Thyroid gland (tissue), 4 donors: Measurements from ENCODE around the gene CNN3. TPM values are rescaled to one million over a fixed set of nuclear protein-coding genes. Genes with fewer than 3 reads are reported as not detected.
A peak's percentile ranks its signal among the peaks of the same experiment; 100 is the strongest.

ENCODE experiments used
- DNase-seq, 2 donors: peaks; one replicate each; pipeline ENCODE4 v3.0.0-alpha.2; 2019
- H3K27ac ChIP-seq, 3 donors: fragments of 200-600 bp; sonication (generic); 1 replicate in 2 of 3; 2 replicates in 1 of 3; pipeline ENCODE4 v1.5.1; 2016 to 2019; ENCODE audit warnings: mild to moderate bottlenecking in 1 of 3, moderate library complexity in 1 of 3
- H3K27me3 ChIP-seq: fragments of 200-600 bp; sonication (generic); one replicate; pipeline ENCODE4 v1.5.1; 2019
- H3K36me3 ChIP-seq, 2 donors: fragments of 200-600 bp; sonication (generic); one replicate each; pipeline ENCODE4 v1.5.1; 2016 to 2019
- H3K4me1 ChIP-seq, 2 donors: fragments of 200-600 bp; sonication (generic); one replicate each; pipeline ENCODE4 v1.5.1; 2017 to 2019
- H3K4me3 ChIP-seq, 3 donors: fragments of 200-600 bp; sonication (generic); replicated peaks in 1 of 3; 1 replicate in 2 of 3; 2 replicates in 1 of 3; pipeline ENCODE4 v1.5.1; 2016; ENCODE audit warnings: mild to moderate bottlenecking in 1 of 3
- H3K9me3 ChIP-seq: fragments of 200-600 bp; sonication (generic); one replicate; pipeline ENCODE4 v1.5.1; 2017
- POLR2A ChIP-seq, 2 donors: fragments of 450-650 bp; IDR thresholded peaks; one replicate each; pipeline ENCODE4 v1.6.1; 2017; ENCODE audit warnings: antibody characterized with exemption in 2 of 2, mild to moderate bottlenecking in 2 of 2, moderate library complexity in 1 of 2
- WGBS, 2 donors: methylation state at CpG; one replicate each; pipeline ENCODE4 v1.1.5; 2017; 5-methylcytosine and 5-hydroxymethylcytosine counted together
- intact Hi-C: fragments of 100-400 bp; cut with DNase I; formaldehyde crosslinking; loops from one replicate; pipeline ENCODE4 v1.15.1; 2023
- total RNA-seq, 4 donors: library from RNA; depleted of rRNA; stranded (reverse); fragments of >200 nt; gene quantifications; one replicate each; pipeline ENCODE4 v1.2.3, GENCODE V29; 2016
- TF ChIP-seq, protein P1 (sequence below), 6 experiments: fragments of 200-600 bp in 3 of 6; fragments of 450-650 bp in 3 of 6; sonication (generic) in 3 of 6; IDR thresholded peaks; one replicate each; pipeline ENCODE4 v1.5.1; 2016 to 2019; ENCODE audit warnings: antibody characterized with exemption in 6 of 6, mild to moderate bottlenecking in 2 of 6, inconsistent platforms in 1 of 6, moderate library complexity in 1 of 6

The CNN3 gene
- 100 to 1,000 TPM; 149 to 257 (median 177) TPM for total RNA-seq

DNA sequence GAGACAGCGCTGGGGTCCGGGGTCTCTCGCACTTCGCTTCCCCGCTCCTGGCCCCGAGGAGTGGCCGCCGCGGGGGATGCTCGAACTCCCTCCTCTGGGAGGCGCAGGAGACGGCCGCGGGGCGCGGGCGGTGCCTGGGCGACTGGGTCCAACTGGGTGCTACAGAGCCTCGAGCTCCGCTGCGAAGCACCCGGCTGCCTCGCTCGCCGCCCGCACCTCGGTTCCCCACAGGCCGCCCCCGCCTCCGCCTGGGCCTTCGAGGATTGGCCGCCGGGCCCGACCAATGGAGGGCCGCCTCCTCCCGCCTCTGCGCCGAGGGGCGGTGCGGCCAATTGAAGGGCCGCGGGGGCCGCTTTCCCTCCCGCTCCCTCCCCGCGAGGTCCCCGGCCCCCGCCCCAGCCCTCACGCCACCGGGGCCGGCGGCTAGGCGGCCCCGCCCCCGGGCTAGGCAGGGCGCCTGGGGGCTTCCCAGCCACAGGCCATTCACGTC lies at the start of gene CNN3:
TSS of gene CNN3 (minus strand) at position 196 of the 490 bp plus-strand sequence. CDS start 216 bp downstream, outside the sequence.
- Histone ChIP-seq H3K4me3 (peak within 1 kb of the TSS; percentile 42 to 97 (median 81)), H3K9me3 (no peaks in the 10 kb centered on the region), H3K27me3 (no peaks in the 10 kb centered on the region), H3K36me3 (no peaks in the 10 kb centered on the region), H3K27ac (peak within 1 kb of the TSS; percentile 92 to 99 (median 98)), H3K4me1 (peaks cover 42 to 54% of the 10 kb centered on the region in 2 donors)
- intact Hi-C loops, result loop anchor here (5.0 kb wide), 1 partner anchor 115 kb away; no protein-coding TSS in a partner anchor
- TF ChIP-seq POLR2A (IDR thresholded peaks at IDR 0.05), result peak; percentile 95 to 99
- TF ChIP-seq, protein P1, sequence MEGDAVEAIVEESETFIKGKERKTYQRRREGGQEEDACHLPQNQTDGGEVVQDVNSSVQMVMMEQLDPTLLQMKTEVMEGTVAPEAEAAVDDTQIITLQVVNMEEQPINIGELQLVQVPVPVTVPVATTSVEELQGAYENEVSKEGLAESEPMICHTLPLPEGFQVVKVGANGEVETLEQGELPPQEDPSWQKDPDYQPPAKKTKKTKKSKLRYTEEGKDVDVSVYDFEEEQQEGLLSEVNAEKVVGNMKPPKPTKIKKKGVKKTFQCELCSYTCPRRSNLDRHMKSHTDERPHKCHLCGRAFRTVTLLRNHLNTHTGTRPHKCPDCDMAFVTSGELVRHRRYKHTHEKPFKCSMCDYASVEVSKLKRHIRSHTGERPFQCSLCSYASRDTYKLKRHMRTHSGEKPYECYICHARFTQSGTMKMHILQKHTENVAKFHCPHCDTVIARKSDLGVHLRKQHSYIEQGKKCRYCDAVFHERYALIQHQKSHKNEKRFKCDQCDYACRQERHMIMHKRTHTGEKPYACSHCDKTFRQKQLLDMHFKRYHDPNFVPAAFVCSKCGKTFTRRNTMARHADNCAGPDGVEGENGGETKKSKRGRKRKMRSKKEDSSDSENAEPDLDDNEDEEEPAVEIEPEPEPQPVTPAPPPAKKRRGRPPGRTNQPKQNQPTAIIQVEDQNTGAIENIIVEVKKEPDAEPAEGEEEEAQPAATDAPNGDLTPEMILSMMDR (IDR thresholded peaks at IDR 0.05), result no peak
- peak; percentile 94 to 95 for DNase-seq
- WGBS, 2 donors, result no CpG with 5 or more reads among the region's 57 CpGs

DNA sequence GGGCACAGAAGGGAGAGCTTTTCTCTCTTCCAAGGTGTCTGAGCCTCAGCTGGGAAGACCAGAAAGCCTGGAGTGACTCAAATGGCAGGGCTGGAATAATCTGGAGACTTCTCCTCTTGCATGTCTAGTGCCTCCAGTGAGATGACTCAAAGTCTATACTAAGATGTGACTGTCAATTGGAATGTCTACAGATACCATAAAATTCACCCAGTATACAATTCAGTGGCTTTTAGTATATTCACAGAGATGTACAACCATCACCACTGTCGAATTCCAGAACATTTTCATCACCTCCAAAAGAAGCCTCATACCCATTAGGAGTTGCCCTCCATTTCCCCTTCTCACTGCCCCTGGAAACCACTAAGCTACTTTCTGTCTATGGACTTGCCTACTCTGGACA lies 47.9 kb upstream of the CNN3 start:
- intact Hi-C loops, result no loop called here
- 92 to 97% methylated on average over 1 of the region's 1 CpG for WGBS, 2 donors
- H3K36me3 ChIP-seq, result no peaks in the 10 kb centered on the region
- H3K27me3 ChIP-seq, result no peaks in the 10 kb centered on the region
- peak overlapping the region in 1 of 3 donors; percentile 50 for H3K27ac ChIP-seq
- no peaks in the 10 kb centered on the region for H3K9me3 ChIP-seq
- H3K4me1 ChIP-seq, result peaks cover 0 to 18% of the 10 kb centered on the region in 2 donors
- TF ChIP-seq, protein P1 (IDR thresholded peaks at IDR 0.05), result no peak
- no peak for TF ChIP-seq POLR2A (IDR thresholded peaks at IDR 0.05)
- DNase-seq, result no peak
- no peak overlapping the region for H3K4me3 ChIP-seq

DNA sequence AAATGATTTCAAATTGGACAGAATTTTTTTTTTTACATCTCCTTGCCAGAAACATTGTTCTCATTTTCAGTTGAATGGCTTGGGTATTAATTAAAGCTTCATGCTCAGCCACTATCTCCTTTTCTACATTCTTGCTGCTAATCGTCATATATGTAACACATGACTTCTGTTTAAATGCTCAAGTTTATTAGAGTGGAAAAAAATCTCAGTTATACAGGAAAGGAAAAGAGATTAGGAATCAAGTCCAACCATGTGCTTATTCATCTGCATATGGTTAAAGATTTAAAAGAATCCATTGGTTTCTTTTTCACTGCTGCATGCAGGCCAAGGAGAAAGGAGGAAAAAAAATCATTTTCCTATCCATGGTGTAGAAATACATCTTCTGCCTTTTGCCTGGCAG lies 47.3 kb upstream of the CNN3 start:
- peaks cover 0 to 14% of the 10 kb centered on the region in 2 donors for H3K4me1 ChIP-seq
- WGBS, 2 donors, result 47 to 54% methylated on average over 1 of the region's 1 CpG
- H3K27ac ChIP-seq, result peak overlapping the region in 2 of 3 donors; percentile 13 to 50
- no peaks in the 10 kb centered on the region for H3K27me3 ChIP-seq
- no peak for TF ChIP-seq POLR2A (IDR thresholded peaks at IDR 0.05)
- TF ChIP-seq, protein P1 (IDR thresholded peaks at IDR 0.05), result no peak
- no peak for DNase-seq
- no peaks in the 10 kb centered on the region for H3K9me3 ChIP-seq
- intact Hi-C loops, result no loop called here
- H3K4me3 ChIP-seq, result no peak overlapping the region
- no peaks in the 10 kb centered on the region for H3K36me3 ChIP-seq

DNA sequence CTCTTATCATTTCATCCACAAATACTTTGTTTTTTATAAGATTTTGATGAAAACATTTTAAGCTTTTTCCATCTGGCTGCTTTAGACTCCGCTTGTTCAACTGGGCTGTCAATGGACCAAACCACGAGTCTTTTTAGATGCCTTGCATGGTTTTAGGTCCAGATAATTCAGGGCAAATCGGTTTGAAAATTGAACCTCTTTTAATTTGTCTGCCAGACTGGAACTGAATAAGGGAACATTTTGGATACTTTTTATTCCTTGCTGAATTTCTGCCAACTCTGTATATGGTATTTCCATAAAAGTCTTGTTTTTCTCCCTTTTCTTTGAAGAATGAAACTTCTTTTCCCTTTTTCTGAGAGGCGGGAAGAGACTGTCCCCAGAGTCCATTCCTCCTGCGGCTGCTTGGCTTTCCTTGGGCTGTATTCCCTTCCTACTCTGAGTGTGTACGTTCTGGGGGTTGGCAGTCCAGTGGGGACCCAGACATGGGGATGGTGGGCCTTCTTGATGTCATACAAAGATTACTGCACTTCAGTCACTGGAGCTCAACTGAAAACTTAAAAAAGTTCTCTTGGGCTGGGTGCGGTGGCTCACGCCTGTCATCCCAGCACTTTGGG lies 46.5 kb upstream of the CNN3 start:
- intact Hi-C loops, result no loop called here
- DNase-seq, result no peak
- Histone ChIP-seq H3K36me3 (no peaks in the 10 kb centered on the region), H3K9me3 (no peaks in the 10 kb centered on the region), H3K4me1 (peaks cover 0 to 14% of the 10 kb centered on the region in 2 donors), H3K4me3 (no peak overlapping the region), H3K27ac (peak overlapping the region; percentile 14 to 50 (median 36)), H3K27me3 (no peaks in the 10 kb centered on the region)
- TF ChIP-seq, protein P1 (IDR thresholded peaks at IDR 0.05), result no peak
- TF ChIP-seq POLR2A (IDR thresholded peaks at IDR 0.05), result no peak
- WGBS, 2 donors, result 74 to 80% methylated on average over 8 of the region's 8 CpGs

DNA sequence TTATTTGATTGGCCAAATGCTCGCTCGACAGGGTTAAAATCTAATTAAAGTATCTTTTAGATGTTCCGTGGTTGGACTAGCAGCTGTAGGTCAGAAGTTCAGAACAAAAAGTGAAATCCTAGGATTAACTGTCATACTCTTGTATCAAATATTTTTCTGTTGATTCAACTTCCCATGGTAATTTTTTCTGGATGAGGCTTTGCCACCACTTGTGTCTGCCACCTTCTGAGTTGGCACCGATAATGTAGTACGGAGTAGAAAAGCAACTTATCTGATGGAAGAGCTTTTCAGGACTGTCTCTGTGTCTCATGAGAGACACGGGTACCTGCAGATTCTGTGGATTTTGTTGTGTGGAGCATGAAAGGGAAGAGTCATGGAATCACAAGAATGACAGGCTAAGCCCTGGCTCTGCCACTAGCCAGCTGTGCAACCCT lies 44.6 kb upstream of the CNN3 start:
- WGBS, 2 donors, result 69% methylated on average over 6 of the region's 6 CpGs
- H3K9me3 ChIP-seq, result no peaks in the 10 kb centered on the region
- intact Hi-C loops, result no loop called here
- no peak overlapping the region for H3K4me3 ChIP-seq
- H3K36me3 ChIP-seq, result no peaks in the 10 kb centered on the region
- DNase-seq, result no peak
- H3K27me3 ChIP-seq, result no peaks in the 10 kb centered on the region
- TF ChIP-seq, protein P1 (IDR thresholded peaks at IDR 0.05), result no peak
- no peak for TF ChIP-seq POLR2A (IDR thresholded peaks at IDR 0.05)
- peaks cover 0 to 14% of the 10 kb centered on the region in 2 donors for H3K4me1 ChIP-seq
- H3K27ac ChIP-seq, result peak overlapping the region in 1 of 3 donors; percentile 21
